ENCODE results near the gene C11orf65. TPM values are rescaled to one million over a fixed set of nuclear protein-coding genes. Genes with fewer than 3 reads are reported as not detected.
"Not testable (repeated sequence)": the region's sequence is repeated elsewhere in the genome, so short reads cannot be mapped to it uniquely, and the experiment has no call there.

The C11orf65 gene
- total RNA-seq, 1 donor from 2014 or later, result 0.70 TPM

DNA sequence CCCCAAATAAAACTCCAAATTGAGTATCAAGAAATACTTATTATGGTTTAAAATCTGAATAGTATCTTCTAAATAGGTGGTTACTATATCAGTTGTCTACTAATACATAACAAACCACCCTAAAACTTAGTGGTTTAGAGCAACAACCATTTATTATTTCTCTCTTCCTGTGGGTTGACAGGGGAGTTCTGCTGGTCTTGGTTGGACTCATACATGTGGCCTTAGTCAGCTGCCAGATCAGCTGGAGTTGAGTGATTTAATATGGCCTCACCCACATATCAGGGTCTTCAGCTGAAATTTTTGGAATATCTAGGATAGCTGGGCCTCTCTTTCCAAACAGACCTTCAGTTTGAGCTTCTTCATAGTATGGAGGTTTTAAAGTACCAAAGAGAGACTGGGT, 34.5 kb downstream of the C11orf65 start:
- Mint-ChIP-seq H3K4me3 (no peak overlapping the region), H3K27ac (no peak overlapping the region), H3K27me3 (no peaks in the 10 kb centered on the region), H3K9me3 (peaks cover 9% of the 10 kb centered on the region), H3K36me3 (no peaks in the 10 kb centered on the region), H3K4me1 (ENCODE audit: unreplicated experiment) (no peaks in the 10 kb centered on the region)
- DNase-seq (ENCODE audit: extremely low spot score, unreplicated experiment), result no peak
- TF ChIP-seq, protein P1, sequence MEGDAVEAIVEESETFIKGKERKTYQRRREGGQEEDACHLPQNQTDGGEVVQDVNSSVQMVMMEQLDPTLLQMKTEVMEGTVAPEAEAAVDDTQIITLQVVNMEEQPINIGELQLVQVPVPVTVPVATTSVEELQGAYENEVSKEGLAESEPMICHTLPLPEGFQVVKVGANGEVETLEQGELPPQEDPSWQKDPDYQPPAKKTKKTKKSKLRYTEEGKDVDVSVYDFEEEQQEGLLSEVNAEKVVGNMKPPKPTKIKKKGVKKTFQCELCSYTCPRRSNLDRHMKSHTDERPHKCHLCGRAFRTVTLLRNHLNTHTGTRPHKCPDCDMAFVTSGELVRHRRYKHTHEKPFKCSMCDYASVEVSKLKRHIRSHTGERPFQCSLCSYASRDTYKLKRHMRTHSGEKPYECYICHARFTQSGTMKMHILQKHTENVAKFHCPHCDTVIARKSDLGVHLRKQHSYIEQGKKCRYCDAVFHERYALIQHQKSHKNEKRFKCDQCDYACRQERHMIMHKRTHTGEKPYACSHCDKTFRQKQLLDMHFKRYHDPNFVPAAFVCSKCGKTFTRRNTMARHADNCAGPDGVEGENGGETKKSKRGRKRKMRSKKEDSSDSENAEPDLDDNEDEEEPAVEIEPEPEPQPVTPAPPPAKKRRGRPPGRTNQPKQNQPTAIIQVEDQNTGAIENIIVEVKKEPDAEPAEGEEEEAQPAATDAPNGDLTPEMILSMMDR (conservative IDR thresholded peaks at IDR 0.05), result no peak

DNA sequence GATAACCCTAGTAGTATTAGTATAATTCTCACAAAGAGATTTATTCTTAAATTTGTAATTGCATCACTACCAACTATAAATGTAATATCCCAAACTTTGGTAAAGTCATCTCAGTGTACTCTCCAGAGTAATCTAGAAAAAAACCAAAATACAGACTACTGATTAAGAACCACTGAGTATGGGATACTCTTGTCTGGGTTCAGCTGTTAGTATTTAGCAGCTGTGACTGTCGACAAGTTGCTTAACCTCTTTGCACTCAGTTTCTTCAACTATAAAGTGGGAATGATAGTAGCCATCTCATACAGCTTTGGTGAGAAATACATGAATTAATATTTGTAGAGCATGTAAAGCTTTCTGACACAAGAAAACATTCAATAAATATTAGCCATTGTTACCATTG, 35.3 kb downstream of the C11orf65 start:
- Mint-ChIP-seq H3K27me3 (no peaks in the 10 kb centered on the region), H3K27ac (no peak overlapping the region), H3K4me3 (no peak overlapping the region), H3K9me3 (peaks cover 9% of the 10 kb centered on the region), H3K4me1 (ENCODE audit: unreplicated experiment) (no peaks in the 10 kb centered on the region), H3K36me3 (no peaks in the 10 kb centered on the region)
- DNase-seq (ENCODE audit: extremely low spot score, unreplicated experiment), result no peak
- TF ChIP-seq, protein P1 (conservative IDR thresholded peaks at IDR 0.05), result no peak

DNA sequence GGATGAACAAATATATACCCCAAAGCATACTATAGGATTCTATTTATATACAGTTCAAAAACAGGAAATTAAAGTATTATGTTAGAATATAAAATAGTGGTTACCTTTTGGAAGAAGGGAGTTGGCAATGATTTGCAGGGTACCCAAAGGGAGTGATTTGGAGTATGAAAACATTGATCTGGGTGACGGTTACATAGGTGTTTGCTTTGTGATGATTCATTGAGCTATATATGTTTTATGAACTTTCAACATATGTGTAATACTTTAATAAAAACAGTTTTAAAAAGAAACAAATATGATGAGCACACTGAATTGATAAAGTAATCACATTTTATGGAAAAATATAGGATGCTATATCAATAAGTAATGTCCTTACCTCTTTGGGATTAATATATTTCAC, 36.0 kb downstream of the C11orf65 start:
- H3K27ac Mint-ChIP-seq, result no peak overlapping the region

DNA sequence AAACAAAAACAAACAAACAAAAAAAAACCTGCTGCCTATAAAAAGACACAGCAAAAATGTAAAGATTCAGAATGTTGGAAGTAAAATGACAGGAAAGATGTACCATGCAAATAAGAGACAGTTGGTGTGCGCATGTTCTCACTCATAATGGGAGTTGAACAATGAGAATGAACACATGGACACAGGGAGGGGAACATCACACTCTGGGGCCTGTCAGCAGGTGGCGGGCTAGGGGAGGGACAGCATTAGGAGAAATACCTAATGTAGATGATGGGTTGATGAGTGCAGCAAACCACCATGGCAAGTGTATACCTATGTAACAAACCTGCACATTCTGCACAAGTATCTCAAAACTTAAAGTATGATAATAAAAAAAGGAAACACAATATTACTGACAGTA, 49.8 kb downstream of the C11orf65 start:
- not testable (repeated sequence) for H3K27me3 Mint-ChIP-seq; H3K4me3 Mint-ChIP-seq; H3K9me3 Mint-ChIP-seq; H3K36me3 Mint-ChIP-seq; H3K4me1 Mint-ChIP-seq (ENCODE audit: unreplicated experiment); DNase-seq (ENCODE audit: extremely low spot score, unreplicated experiment); H3K27ac Mint-ChIP-seq

More for the DNA sequence above, 36.0 kb downstream of the C11orf65 start:
- no peak for DNase-seq (ENCODE audit: extremely low spot score, unreplicated experiment)
- H3K27me3 Mint-ChIP-seq, result no peaks in the 10 kb centered on the region
- H3K36me3 Mint-ChIP-seq, result no peaks in the 10 kb centered on the region
- TF ChIP-seq, protein P1 (conservative IDR thresholded peaks at IDR 0.05), result no peak
- peaks cover 6% of the 10 kb centered on the region for H3K9me3 Mint-ChIP-seq
- H3K4me3 Mint-ChIP-seq, result no peak overlapping the region
- H3K4me1 Mint-ChIP-seq (ENCODE audit: unreplicated experiment), result no peaks in the 10 kb centered on the region

DNA sequence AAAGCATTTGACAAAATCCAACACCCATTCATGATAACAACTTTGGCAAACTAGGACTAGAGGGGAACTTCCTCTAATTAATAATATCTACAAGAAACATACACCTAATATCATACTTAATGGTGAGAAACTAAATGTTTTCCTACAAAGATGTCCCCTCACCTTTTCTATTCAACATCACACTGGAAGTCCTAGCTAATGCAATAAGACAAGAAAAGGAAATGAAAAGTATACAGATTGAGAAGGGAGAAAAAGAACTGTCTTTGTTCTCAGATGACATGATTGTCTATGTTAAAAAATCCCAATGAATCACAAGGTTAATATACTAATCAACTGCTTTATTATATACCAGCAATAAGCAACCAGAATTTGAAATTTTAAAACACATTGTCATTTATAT, 52.4 kb downstream of the C11orf65 start:
- Mint-ChIP-seq H3K27me3 (no peaks in the 10 kb centered on the region), H3K4me1 (ENCODE audit: unreplicated experiment) (no peaks in the 10 kb centered on the region), H3K4me3 (no peak overlapping the region), H3K9me3 (no peaks in the 10 kb centered on the region), H3K36me3 (no peaks in the 10 kb centered on the region), H3K27ac (no peak overlapping the region)
- DNase-seq (ENCODE audit: extremely low spot score, unreplicated experiment), result no peak
- TF ChIP-seq, protein P1 (conservative IDR thresholded peaks at IDR 0.05), result no peak

DNA sequence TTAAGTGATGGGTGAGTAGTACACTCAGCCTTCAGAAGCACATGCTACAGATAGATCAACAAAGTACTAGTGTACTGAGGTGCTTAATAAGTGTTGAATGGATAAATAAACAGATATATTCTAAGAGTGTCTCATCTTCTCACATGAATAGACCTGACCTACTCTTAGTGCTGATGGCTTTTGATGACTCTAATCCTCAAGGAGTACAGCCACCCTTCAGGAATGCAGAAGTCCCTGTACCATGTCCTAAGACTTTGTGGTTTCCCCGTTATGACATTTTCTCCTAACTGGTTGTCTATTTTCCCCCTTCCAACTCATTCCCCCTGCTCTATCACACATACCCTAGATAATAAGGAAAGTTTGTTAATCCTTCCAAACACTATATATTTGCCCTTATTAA, 61.6 kb downstream of the C11orf65 start:
- no peaks in the 10 kb centered on the region for H3K36me3 Mint-ChIP-seq
- no peaks in the 10 kb centered on the region for H3K27me3 Mint-ChIP-seq
- H3K4me3 Mint-ChIP-seq, result no peak overlapping the region
- H3K9me3 Mint-ChIP-seq, result no peaks in the 10 kb centered on the region
- DNase-seq (ENCODE audit: extremely low spot score, unreplicated experiment), result no peak
- peaks cover 7% of the 10 kb centered on the region for H3K4me1 Mint-ChIP-seq (ENCODE audit: unreplicated experiment)
- TF ChIP-seq, protein P1 (conservative IDR thresholded peaks at IDR 0.05), result no peak
- no peak overlapping the region for H3K27ac Mint-ChIP-seq
